GM19193 (cell line): ENCODE data around the gene ART5.

Experiments used
- POLR2A ChIP-seq: IDR thresholded peaks from 4 replicates; pipeline ENCODE4 v1.6.1; 2011; ENCODE audit not compliant: insufficient read depth, insufficient read length; ENCODE audit errors: extremely low read depth

Gene ART5

GRCh38 chr11:3641701-3642070 lies at the start of gene ART5:
Gene ART5, minus strand, starts transcription at chr11:3641992. Its CDS starts 130 bp downstream, at chr11:3641862.
- TF ChIP-seq POLR2A, result no peak

GRCh38 chr11:3686751-3687150 lies 45.0 kb upstream of the ART5 start:
- no peak for TF ChIP-seq POLR2A

- TF ChIP-seq POLR2A, result no peak
Observed at GRCh38 chr11:3685923-3686322, 44.1 kb upstream of the ART5 start.

- TF ChIP-seq POLR2A, result no peak
Observed at GRCh38 chr11:3684819-3685172, 43.0 kb upstream of the ART5 start.

- no peak for TF ChIP-seq POLR2A
Observed at GRCh38 chr11:3684129-3684818, 42.5 kb upstream of the ART5 start.

GRCh38 chr11:3683039-3683438 lies 41.2 kb upstream of the ART5 start:
- no peak for TF ChIP-seq POLR2A

GRCh38 chr11:3679077-3679476 lies 37.3 kb upstream of the ART5 start:
- no peak for TF ChIP-seq POLR2A

GRCh38 chr11:3675971-3676370 lies 34.2 kb upstream of the ART5 start:
- no peak for TF ChIP-seq POLR2A

- TF ChIP-seq POLR2A, result no peak
Observed at GRCh38 chr11:3674189-3674588, 32.4 kb upstream of the ART5 start.

- TF ChIP-seq POLR2A, result no peak
Observed at GRCh38 chr11:3671334-3672254, 29.8 kb upstream of the ART5 start, which contains the start of gene CHRNA10. Gene CHRNA10, minus strand, starts transcription at chr11:3671384. Its CDS starts 72 bp downstream, at chr11:3671312.

GRCh38 chr11:3669742-3670183 lies 28.0 kb upstream of the ART5 start:
- no peak for TF ChIP-seq POLR2A

GRCh38 chr11:3669128-3669527 lies 27.3 kb upstream of the ART5 start:
- TF ChIP-seq POLR2A, result no peak

- no peak for TF ChIP-seq POLR2A
Observed at GRCh38 chr11:3667149-3668035, 25.6 kb upstream of the ART5 start.

- TF ChIP-seq POLR2A, result no peak
Observed at GRCh38 chr11:3666023-3666530, 24.3 kb upstream of the ART5 start.
